Right lobe of liver (tissue), 6 donors: ENCODE data around the gene TMEM127. TPM values are rescaled to one million over a fixed set of nuclear protein-coding genes. Genes with fewer than 3 reads are reported as not detected.

Experiments used
- ATAC-seq, 4 donors: fragments of 200-7000 bp; cut with Tn5 transposase; one replicate each; pipeline ENCODE4 v1.9.1; 2020; ENCODE audit warnings: mild to moderate bottlenecking in 4 of 4, moderate library complexity in 4 of 4
- DNase-seq, 3 donors: peaks; one replicate each; pipeline ENCODE4 v3.0.0-alpha.2; 2020
- H3K27ac ChIP-seq, 3 donors: fragments of 200-600 bp; one replicate each; pipeline ENCODE4 v1.8.0; 2022
- H3K27me3 ChIP-seq, 2 donors: fragments of 200-600 bp; one replicate each; pipeline ENCODE4 v1.8.0; 2022
- H3K36me3 ChIP-seq, 4 donors: fragments of 200-600 bp; sonication (generic) in 1 of 4; one replicate each; pipeline versions ENCODE4 v1.5.1 to v1.8.0; 2017 to 2022; ENCODE audit warnings: control low read depth in 1 of 4
- H3K4me1 ChIP-seq, 4 donors: fragments of 200-600 bp; sonication (generic) in 1 of 4; one replicate each; pipeline versions ENCODE4 v1.5.1 to v1.8.0; 2017 to 2022; ENCODE audit warnings: control low read depth in 1 of 4
- H3K4me3 ChIP-seq, 3 donors: fragments of 200-600 bp; one replicate each; pipeline ENCODE4 v1.8.0; 2022
- H3K9me3 ChIP-seq, 4 donors: fragments of 200-600 bp; sonication (generic) in 1 of 4; one replicate each; pipeline versions ENCODE4 v1.5.1 to v1.8.0; 2017 to 2022; ENCODE audit warnings: control low read depth in 1 of 4
- POLR2A ChIP-seq: fragments of 450-650 bp; IDR thresholded peaks from one replicate; pipeline ENCODE4 v1.6.1; 2017; ENCODE audit warnings: antibody characterized with exemption, mild to moderate bottlenecking
- WGBS: methylation state at CpG from one replicate; pipeline ENCODE4 v1.1.6; 2018; ENCODE audit warnings: low coverage, low lambda C conversion rate; ENCODE audit not compliant: insufficient coverage; ENCODE audit errors: missing lambda C conversion rate; 5-methylcytosine and 5-hydroxymethylcytosine counted together
- intact Hi-C, 2 donors: fragments of 100-400 bp; cut with DNase I; formaldehyde crosslinking; loops; one replicate each; pipeline versions ENCODE4 v1.11.2 to v1.14.1; 2022
- total RNA-seq, 6 experiments: library from RNA; depleted of rRNA in 2 of 6; stranded (reverse); fragments of >200 nt in 2 of 6; fragmentation: NEBNext Ultra II Directional in 3 of 6; extraction: Animal tissue kit (Norgen Biotek cat#: 25700) in 3 of 6; gene quantifications; one replicate each; pipeline versions ENCODE4 v1.1.0 to v1.2.4, GENCODE V29; 2016 to 2023
- TF ChIP-seq, protein P1 (sequence below), 4 donors: fragments of 200-600 bp in 3 of 4; fragments of 450-650 bp in 1 of 4; IDR thresholded peaks; one replicate each; pipeline versions ENCODE4 v1.5.1 to v1.8.0; 2016 to 2022; ENCODE audit warnings: antibody characterized with exemption in 4 of 4, mild to moderate bottlenecking in 2 of 4
- donor health status: DM: no; HTN: yes; CAD: no.
- donor health status: DM: no; HTN: no; CAD: no.
- donor health status: DM: no; HTN: no; CAD: no.
- donor health status: DM: no; HTN: yes; CAD: no.
- donor health status: DM: no; HTN: yes; CAD: no.

TMEM127 gene
- total RNA-seq, 6 experiments from 2014 or later = 28.3 to 42.6 (median 32.8) TPM

DNA sequence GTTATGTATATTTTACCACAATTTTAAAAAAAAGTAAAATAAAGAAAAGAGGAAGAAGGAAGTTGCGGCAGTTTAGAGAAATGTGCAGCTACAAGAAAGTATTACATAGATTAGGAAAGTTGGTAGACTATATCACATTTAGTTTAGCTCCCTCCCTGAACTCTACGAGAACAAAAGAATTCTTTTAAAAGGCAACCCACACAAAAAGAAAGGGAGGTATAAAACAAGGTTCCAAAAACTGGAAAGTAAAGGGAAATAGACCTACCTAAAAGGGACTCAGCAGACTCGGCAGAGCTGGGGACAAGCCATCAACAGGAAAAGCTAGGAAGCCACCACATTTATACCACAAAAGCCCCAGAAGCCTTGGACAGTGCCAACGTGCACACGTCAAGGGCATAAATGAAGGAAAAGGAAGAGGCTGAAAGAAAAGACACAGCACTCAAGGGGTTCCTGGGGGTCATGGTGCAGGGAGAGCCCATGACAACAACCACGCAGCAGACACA lies 9.1 kb downstream of the TMEM127 start:
- no peak for DNase-seq
- Histone ChIP-seq H3K4me1 (peaks cover 0 to 61% (median 26%) of the 10 kb centered on the region in 4 donors), H3K9me3 (no peaks in the 10 kb centered on the region), H3K27ac (peak overlapping the region in 1 of 3 donors; percentile 87), H3K4me3 (no peak overlapping the region), H3K36me3 (peaks cover 0 to 48% (median 18%) of the 10 kb centered on the region in 4 donors), H3K27me3 (no peaks in the 10 kb centered on the region)
- 50% methylated on average over 6 of the region's 6 CpGs for WGBS
- no peak for ATAC-seq
- intact Hi-C loops = no loop called here
- TF ChIP-seq, protein P1, sequence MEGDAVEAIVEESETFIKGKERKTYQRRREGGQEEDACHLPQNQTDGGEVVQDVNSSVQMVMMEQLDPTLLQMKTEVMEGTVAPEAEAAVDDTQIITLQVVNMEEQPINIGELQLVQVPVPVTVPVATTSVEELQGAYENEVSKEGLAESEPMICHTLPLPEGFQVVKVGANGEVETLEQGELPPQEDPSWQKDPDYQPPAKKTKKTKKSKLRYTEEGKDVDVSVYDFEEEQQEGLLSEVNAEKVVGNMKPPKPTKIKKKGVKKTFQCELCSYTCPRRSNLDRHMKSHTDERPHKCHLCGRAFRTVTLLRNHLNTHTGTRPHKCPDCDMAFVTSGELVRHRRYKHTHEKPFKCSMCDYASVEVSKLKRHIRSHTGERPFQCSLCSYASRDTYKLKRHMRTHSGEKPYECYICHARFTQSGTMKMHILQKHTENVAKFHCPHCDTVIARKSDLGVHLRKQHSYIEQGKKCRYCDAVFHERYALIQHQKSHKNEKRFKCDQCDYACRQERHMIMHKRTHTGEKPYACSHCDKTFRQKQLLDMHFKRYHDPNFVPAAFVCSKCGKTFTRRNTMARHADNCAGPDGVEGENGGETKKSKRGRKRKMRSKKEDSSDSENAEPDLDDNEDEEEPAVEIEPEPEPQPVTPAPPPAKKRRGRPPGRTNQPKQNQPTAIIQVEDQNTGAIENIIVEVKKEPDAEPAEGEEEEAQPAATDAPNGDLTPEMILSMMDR (IDR thresholded peaks at IDR 0.05) = no peak
- no peak for TF ChIP-seq POLR2A

DNA sequence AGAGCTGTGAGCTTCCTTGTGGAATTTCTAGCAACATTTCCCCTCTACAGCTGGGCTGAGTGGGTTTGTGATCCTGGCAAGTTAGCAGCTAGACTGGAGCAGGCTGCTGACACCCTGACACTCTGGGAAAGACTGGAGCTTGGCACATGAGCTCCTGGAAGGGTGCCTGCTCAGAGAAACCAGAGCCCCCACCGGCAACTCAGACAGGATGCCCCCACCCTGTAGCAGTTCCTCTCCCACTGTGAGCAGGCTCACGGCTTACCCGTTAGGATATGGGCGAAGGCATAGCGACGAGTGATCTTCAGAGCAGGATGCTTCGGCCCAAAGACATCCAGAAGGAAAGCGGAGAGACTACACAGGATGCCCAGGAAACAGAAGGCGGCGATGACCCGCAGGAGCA lies 11.2 kb downstream of the TMEM127 start:
- TF ChIP-seq POLR2A = no peak
- TF ChIP-seq, protein P1 (IDR thresholded peaks at IDR 0.05) = no peak
- peak overlapping the region in 2 of 3 donors; percentile 5 to 21 for H3K27ac ChIP-seq
- H3K36me3 ChIP-seq = peaks cover 0 to 50% (median 18%) of the 10 kb centered on the region in 4 donors
- peak; percentile 35 to 67 (median 40) for ATAC-seq
- WGBS = 73% methylated on average over 8 of the region's 11 CpGs
- no peak overlapping the region for H3K4me3 ChIP-seq
- no peak for DNase-seq
- peaks cover 0 to 45% (median 10%) of the 10 kb centered on the region in 4 donors for H3K4me1 ChIP-seq
- intact Hi-C loops = no loop called here
- H3K9me3 ChIP-seq = no peaks in the 10 kb centered on the region
- H3K27me3 ChIP-seq = no peaks in the 10 kb centered on the region

DNA sequence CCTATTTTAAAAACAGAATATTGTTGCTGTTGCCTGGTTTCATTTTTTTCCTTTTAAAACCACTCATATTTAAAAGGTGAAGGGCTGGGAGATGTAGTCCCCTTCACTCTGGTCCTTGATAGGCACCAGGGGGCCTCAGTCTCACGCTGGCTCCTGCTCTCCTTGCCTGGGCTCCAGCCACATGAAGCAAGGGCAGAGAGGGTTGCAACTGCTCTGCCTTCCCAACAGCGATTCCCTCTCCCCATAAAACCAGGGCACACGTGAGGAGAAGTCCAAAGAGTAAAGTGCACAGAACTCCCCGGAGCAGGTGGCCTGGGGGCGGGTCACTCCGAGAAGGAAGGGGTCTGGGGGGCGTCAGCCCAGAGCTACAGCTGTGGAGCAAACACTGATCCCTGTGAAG lies 12.8 kb downstream of the TMEM127 start:
- Histone ChIP-seq H3K27me3 (no peaks in the 10 kb centered on the region), H3K9me3 (no peaks in the 10 kb centered on the region), H3K27ac (peak overlapping the region in 1 of 3 donors; percentile 22), H3K36me3 (peaks cover 0 to 50% (median 18%) of the 10 kb centered on the region in 4 donors), H3K4me3 (no peak overlapping the region), H3K4me1 (peaks cover 0 to 30% (median 6%) of the 10 kb centered on the region in 4 donors)
- intact Hi-C loops = no loop called here
- WGBS = 26% methylated on average over 6 of the region's 7 CpGs
- ATAC-seq = peak; percentile 63 to 77 (median 70)
- DNase-seq = peak in 2 of 3 donors; percentile 44 to 68
- no peak for TF ChIP-seq POLR2A
- TF ChIP-seq, protein P1 (IDR thresholded peaks at IDR 0.05) = peak in 3 of 4 donors; percentile 38 to 52 (median 41)

DNA sequence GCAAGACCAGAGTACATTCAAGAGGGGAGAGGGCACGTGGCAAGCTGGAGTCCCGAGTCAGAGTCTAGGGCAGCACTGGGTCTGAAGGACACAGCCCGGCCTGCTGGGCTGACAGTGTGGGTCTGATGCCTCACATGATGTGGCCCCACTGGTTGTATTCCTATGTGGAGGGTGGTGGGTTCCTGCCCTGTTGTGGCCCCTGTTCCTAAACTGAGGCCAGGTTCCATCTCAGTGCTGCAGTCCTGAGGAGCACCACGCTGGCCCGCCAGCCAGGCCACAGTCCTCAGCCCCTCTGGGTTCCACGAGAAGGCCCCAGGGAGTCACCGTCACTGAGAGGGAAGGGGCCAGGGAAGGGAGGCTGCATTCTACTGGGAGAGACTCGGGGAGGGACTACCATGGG lies 13.3 kb downstream of the TMEM127 start:
- no peak for DNase-seq
- Histone ChIP-seq H3K36me3 (peaks cover 0 to 50% (median 18%) of the 10 kb centered on the region in 4 donors), H3K9me3 (no peaks in the 10 kb centered on the region), H3K4me3 (no peak overlapping the region), H3K27me3 (no peaks in the 10 kb centered on the region), H3K4me1 (peaks cover 0 to 30% (median 7%) of the 10 kb centered on the region in 4 donors), H3K27ac (peak overlapping the region in 1 of 3 donors; percentile 22)
- ATAC-seq = no peak
- TF ChIP-seq POLR2A = no peak
- TF ChIP-seq, protein P1 (IDR thresholded peaks at IDR 0.05) = no peak
- 93% methylated on average over 5 of the region's 8 CpGs for WGBS
- intact Hi-C loops = no loop called here
